ENCODE data around the gene CXCL3. TPM values are rescaled to one million over a fixed set of nuclear protein-coding genes. Genes with fewer than 3 reads are reported as not detected.

Gene CXCL3
- total and polyA plus RNA-seq, 9 of the 15 experiments (the other 6 are each of a cell fraction or from before 2014, with no cell fraction given): 2.3 to 8.9 (median 6.1) TPM

- TF ChIP-seq PBX2 (CRISPR knock-in tag; IDR thresholded peaks at IDR 0.05; ENCODE audit: low read depth) (no peak), PBX2 (tag; conservative IDR thresholded peaks at IDR 0.05; ENCODE audit: low read depth) (peak; percentile 90), TCF3 (CRISPR knock-in tag; IDR thresholded peaks at IDR 0.05) (peak; percentile 34; the same call in 1 of the 2 replicates), DMBX1 (CRISPR knock-in tag; IDR thresholded peaks at IDR 0.05; ENCODE audit: borderline replicate concordance) (peak; percentile 20; the same call in 1 of the 2 replicates), MAFK (IDR thresholded peaks at IDR 0.05; ENCODE audit: low read length) (peak; percentile 100), ZNF316 (IDR thresholded peaks at IDR 0.05) (peak; percentile 100), CTBP1 (IDR thresholded peaks at IDR 0.05; ENCODE audit: borderline replicate concordance) (no peak), NCOA1 (IDR thresholded peaks at IDR 0.05; ENCODE audit: low read depth) (no peak), TAL1 (IDR thresholded peaks at IDR 0.05) (0 out of 2 replicates have a peak, but pooled peaks have one; percentile 24), LARP7 (IDR thresholded peaks at IDR 0.05) (no peak), HEY1 (CRISPR knock-in tag; IDR thresholded peaks at IDR 0.05; ENCODE audit: borderline replicate concordance) (no peak), CCAR2 (IDR thresholded peaks at IDR 0.05; ENCODE audit: low read depth, low read length) (no peak), ZNF280A (IDR thresholded peaks at IDR 0.05; ENCODE audit: low read depth, partially characterized antibody) (no peak), OTX1 (CRISPR knock-in tag; IDR thresholded peaks at IDR 0.05) (0 out of 2 replicates have a peak, but pooled peaks have one; percentile 39), ZNF589 (CRISPR knock-in tag; IDR thresholded peaks at IDR 0.05; ENCODE audit: low read depth) (peak; percentile 93), CBFA2T3 (IDR thresholded peaks at IDR 0.05) (peak; percentile 52), ELF1 (tag; IDR thresholded peaks at IDR 0.05) (peak; percentile 76), TAF15 (IDR thresholded peaks at IDR 0.05; ENCODE audit: low read depth, low read length) (no peak), ZNF311 (CRISPR knock-in tag; IDR thresholded peaks at IDR 0.05) (peak; percentile 5; the same call in 1 of the 2 replicates), USF2 (CRISPR knock-in tag; IDR thresholded peaks at IDR 0.05) (no peak), VEZF1 (CRISPR knock-in tag; IDR thresholded peaks at IDR 0.05) (peak; percentile 48), ZBTB2 (IDR thresholded peaks at IDR 0.05) (0 out of 2 replicates have a peak, but pooled peaks have one; percentile 31)
Observed at GRCh38 chr4:74056114-74056857, 17.8 kb upstream of the CXCL3 start (continued).

Data from K562 (cell line).